SU-DHL-6 (cell line): ENCODE data around the gene TMOD1.

ENCODE experiments used
- H2AFZ ChIP-seq: fragments of 200-600 bp; sonication (generic); 2 replicates; pipeline ENCODE4 v1.6.1; 2014; ENCODE audit warnings: low read depth, mild to moderate bottlenecking, moderate library complexity, mixed read lengths, antibody characterized with exemption, low read length; ENCODE audit not compliant: severe bottlenecking
- H3F3A ChIP-seq: fragments of 200-600 bp; shearing (Covaris generic); 2 replicates; pipeline ENCODE4 v1.6.0; 2016; ENCODE audit warnings: antibody characterized with exemption, mild to moderate bottlenecking; ENCODE audit not compliant: insufficient read depth
- H3K27ac ChIP-seq: fragments of 200-600 bp; sonication (generic); 2 replicates; pipeline ENCODE4 v1.5.1; 2016; ENCODE audit warnings: low read depth, mild to moderate bottlenecking, low read length, moderate library complexity, mixed read lengths
- H3K27me3 ChIP-seq: fragments of 200-600 bp; sonication (generic), shearing (Covaris generic); 2 replicates; pipeline ENCODE4 v1.6.0; 2014; ENCODE audit warnings: mild to moderate bottlenecking, low read length
- H3K36me3 ChIP-seq: fragments of 200-600 bp; sonication (generic); 2 replicates; pipeline ENCODE4 v1.6.1; 2014; ENCODE audit warnings: mild to moderate bottlenecking, low read length, mixed read lengths
- H3K4me2 ChIP-seq: fragments of 300-600, 200-600 bp; shearing (Covaris generic), sonication (generic); 2 replicates; pipeline ENCODE4 v1.6.0; 2014; ENCODE audit warnings: low read length, low read depth, mild to moderate bottlenecking; ENCODE audit not compliant: poor library complexity, severe bottlenecking
- H3K4me3 ChIP-seq: fragments of 200-600 bp; sonication (generic); 2 replicates; pipeline ENCODE4 v1.5.1; 2014; ENCODE audit warnings: antibody characterized with exemption, low read length, mild to moderate bottlenecking, mixed read lengths; ENCODE audit not compliant: insufficient read depth, poor library complexity, severe bottlenecking
- H3K79me2 ChIP-seq: fragments of 200-600 bp; sonication (generic); 2 replicates; pipeline ENCODE4 v1.6.1; 2014; ENCODE audit warnings: mild to moderate bottlenecking, low read length, moderate library complexity; ENCODE audit not compliant: insufficient read depth
- H3K9ac ChIP-seq: fragments of 200-600 bp; sonication (generic); 2 replicates; pipeline ENCODE4 v1.7.0; 2014; ENCODE audit warnings: mild to moderate bottlenecking, low read length
- H3K9me2 ChIP-seq: fragments of 200-600 bp; sonication (generic); replicated peaks from 2 replicates; pipeline ENCODE4 v1.6.1; 2014; ENCODE audit warnings: low read length; ENCODE audit not compliant: insufficient read depth
- H3K9me3 ChIP-seq: fragments of 200-600 bp; sonication (generic); 2 replicates; pipeline ENCODE4 v1.6.1; 2014; ENCODE audit warnings: low read length, mixed read lengths; ENCODE audit not compliant: insufficient read depth
- H4K20me1 ChIP-seq: fragments of 200-600 bp; sonication (generic); 2 replicates; pipeline ENCODE4 v1.6.1; 2014; ENCODE audit warnings: low read depth, mild to moderate bottlenecking, antibody characterized with exemption, low read length, moderate library complexity, mixed read lengths
- CTCF ChIP-seq: fragments of 200-600 bp; sonication (generic); IDR thresholded peaks from one replicate; pipeline ENCODE4 v1.5.1; 2017; ENCODE audit warnings: antibody characterized with exemption, mild to moderate bottlenecking, low read length, moderate library complexity; ENCODE audit not compliant: insufficient read depth, poor library complexity, severe bottlenecking
- EZH2phosphoT487 ChIP-seq: fragments of 200-600 bp; sonication (generic), shearing (Covaris generic); conservative IDR thresholded peaks from 2 replicates; pipeline ENCODE4 v1.6.1; 2018; ENCODE audit warnings: mild to moderate bottlenecking, antibody characterized with exemption, low read length, moderate library complexity, mixed read lengths

Gene TMOD1

GRCh38 chr9:97556721-97557605, 55.5 kb downstream of the TMOD1 start:
- no peaks in the 10 kb centered on the region for H3K27me3 ChIP-seq
- H3F3A ChIP-seq, result no peaks in the 10 kb centered on the region
- no peak overlapping the region for H3K9ac ChIP-seq
- no peaks in the 10 kb centered on the region for H3K36me3 ChIP-seq
- no peaks in the 10 kb centered on the region for H3K79me2 ChIP-seq
- no peak overlapping the region for H3K27ac ChIP-seq
- H3K4me3 ChIP-seq, result no peak overlapping the region
- no peaks in the 10 kb centered on the region for H3K9me3 ChIP-seq
- no peaks in the 10 kb centered on the region for H3K9me2 ChIP-seq
- no peak for TF ChIP-seq CTCF
- no peak for TF ChIP-seq EZH2phosphoT487
- H4K20me1 ChIP-seq, result no peaks in the 10 kb centered on the region
- no peak overlapping the region for H3K4me2 ChIP-seq
- H2AFZ ChIP-seq, result no peak overlapping the region

GRCh38 chr9:97557606-97558095, 56.2 kb downstream of the TMOD1 start:
- Histone ChIP-seq H3K36me3 (no peaks in the 10 kb centered on the region), H3K4me2 (no peak overlapping the region), H3K9ac (no peak overlapping the region), H3K27me3 (no peaks in the 10 kb centered on the region), H2AFZ (no peak overlapping the region), H4K20me1 (no peaks in the 10 kb centered on the region), H3K9me3 (no peaks in the 10 kb centered on the region), H3K27ac (no peak overlapping the region), H3K79me2 (no peaks in the 10 kb centered on the region), H3K9me2 (no peaks in the 10 kb centered on the region), H3K4me3 (no peak overlapping the region), H3F3A (no peaks in the 10 kb centered on the region)
- TF ChIP-seq CTCF, result no peak
- TF ChIP-seq EZH2phosphoT487, result no peak

- TF ChIP-seq EZH2phosphoT487, result no peak
- TF ChIP-seq CTCF, result no peak
- no peak overlapping the region for H2AFZ ChIP-seq
- H3K79me2 ChIP-seq, result no peaks in the 10 kb centered on the region
These were observed 57.2 kb downstream of the TMOD1 start for GRCh38 chr9:97558701-97559101.

More at GRCh38 chr9:97558701-97559101, 57.2 kb downstream of the TMOD1 start:
- Histone ChIP-seq H3K4me3 (no peak overlapping the region), H3K4me2 (no peak overlapping the region), H4K20me1 (no peaks in the 10 kb centered on the region), H3K27ac (no peak overlapping the region), H3K9me2 (no peaks in the 10 kb centered on the region), H3K9me3 (no peaks in the 10 kb centered on the region), H3K9ac (no peak overlapping the region), H3K36me3 (no peaks in the 10 kb centered on the region), H3K27me3 (no peaks in the 10 kb centered on the region), H3F3A (no peaks in the 10 kb centered on the region)
